Medulla oblongata (tissue), 1 donor: ENCODE measurements around the gene NR2C1.
"Not testable (repeated sequence)": the region's sequence is repeated elsewhere in the genome, so short reads cannot be mapped to it uniquely, and the experiment has no call there.

Experiments used
- DNase-seq: peaks from one replicate; pipeline ENCODE4 v3.0.0-alpha.2; 2015; ENCODE audit errors: extremely low spot score

The NR2C1 gene

DNA sequence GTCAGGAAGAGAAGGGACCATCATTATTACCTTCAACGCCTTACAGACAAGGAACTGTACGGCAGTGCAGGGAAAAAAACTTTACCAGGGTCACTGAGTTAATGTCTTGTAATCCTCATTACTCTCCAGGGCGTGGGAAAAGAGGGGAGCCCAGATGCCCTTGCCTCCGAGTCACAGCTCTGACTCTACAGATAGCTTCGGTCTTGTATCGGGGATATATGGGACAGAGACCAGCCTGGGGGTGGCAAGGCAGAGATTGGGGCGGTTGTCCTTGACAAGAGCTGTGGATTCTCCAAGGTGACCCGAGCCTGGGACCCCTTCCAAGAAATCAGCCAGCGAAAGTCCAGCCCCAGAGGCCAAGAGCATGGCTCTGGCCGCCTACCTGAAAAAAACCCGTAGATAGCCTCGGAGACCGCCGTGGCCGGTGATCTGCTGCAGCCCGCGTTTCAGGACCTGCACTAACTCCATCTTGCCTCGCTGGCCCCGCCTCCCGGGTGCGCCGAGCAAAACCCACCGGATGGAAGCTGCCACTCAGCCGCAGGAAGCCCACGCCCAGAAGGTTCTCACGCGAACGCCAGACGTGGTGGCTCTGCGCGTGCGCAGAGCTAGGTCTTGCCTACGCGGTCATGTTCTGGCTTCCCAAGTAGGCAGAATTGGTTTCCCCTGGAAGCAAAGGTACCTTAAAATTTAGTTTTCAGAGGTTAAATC, 70.1 kb downstream of the NR2C1 start, which contains the start of gene NDUFA12:
NDUFA12 (minus strand) TSS at position 485 of the 708 bp plus-strand sequence; CDS start at position 468, 17 bp downstream.
- DNase-seq = peak; percentile 96

- DNase-seq = peak; percentile 31
Measured at GRCh38 chr12:95002754-95003153, 70.7 kb downstream of the NR2C1 start.

GRCh38 chr12:94998326-94998725, 75.1 kb downstream of the NR2C1 start:
- DNase-seq = no peak

DNA sequence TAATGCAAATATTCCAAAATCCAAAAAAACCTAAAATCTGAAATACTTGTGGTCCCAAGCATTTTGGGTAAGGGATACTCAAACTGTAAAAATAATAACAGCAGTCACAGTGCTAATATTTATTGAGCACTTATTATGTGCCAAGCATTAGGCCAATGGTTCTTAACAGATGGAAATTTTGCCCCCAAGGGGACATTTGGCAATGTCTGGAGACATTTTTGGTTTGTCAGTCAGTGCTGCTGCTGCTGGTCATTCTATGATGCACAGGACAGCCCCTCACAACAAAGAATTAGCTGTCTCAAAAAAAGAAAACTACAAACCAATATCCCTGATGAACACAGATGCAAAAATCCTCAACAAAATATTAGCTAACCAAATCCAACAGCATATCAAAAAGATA, 75.7 kb downstream of the NR2C1 start:
- no peak for DNase-seq

GRCh38 chr12:94997061-94997460, 76.4 kb downstream of the NR2C1 start:
- DNase-seq = no peak

DNA sequence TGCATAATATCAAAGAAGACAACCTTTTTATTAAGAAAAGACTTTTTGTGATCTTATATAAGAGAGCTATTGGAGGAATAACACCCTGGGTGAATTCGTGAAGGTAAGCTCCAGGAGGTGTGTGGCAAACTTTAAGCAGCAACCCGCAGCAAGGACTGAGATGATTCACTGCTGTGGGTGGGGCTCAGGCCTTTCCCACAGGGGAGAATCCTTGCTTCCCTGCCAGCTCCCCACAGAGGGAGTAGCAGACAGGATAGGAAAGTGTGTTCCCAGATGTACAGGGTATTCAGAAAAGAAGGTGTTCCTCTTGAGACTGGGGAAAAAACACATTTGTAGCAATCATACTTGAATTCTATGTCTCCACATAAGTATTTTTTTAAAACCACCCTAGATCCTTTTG, 79.1 kb downstream of the NR2C1 start:
- no peak for DNase-seq

GRCh38 chr12:94993855-94994254, 79.6 kb downstream of the NR2C1 start:
- DNase-seq = not testable (repeated sequence)

DNA sequence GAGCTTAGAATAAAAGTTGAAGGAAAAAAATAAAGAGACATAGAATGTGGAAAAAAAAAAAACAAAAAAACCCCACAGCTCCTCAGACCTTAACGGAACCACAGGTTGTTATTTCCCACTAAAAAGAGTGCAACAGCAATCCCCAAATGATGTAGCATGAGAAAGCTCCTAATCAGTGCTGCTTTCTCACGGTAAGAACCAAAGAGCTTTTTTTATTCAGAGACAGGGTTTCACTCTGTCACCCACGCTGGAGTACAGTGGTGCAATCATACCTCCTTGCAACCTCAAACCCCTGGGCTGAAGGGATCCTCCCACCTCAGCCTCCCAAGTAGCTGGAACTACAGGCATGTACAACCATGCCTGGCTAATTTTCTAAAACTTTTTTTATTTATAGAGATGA, 83.2 kb downstream of the NR2C1 start:
- no peak for DNase-seq

- DNase-seq = no peak
Measured at GRCh38 chr12:94988471-94988870, 84.9 kb downstream of the NR2C1 start.

DNA sequence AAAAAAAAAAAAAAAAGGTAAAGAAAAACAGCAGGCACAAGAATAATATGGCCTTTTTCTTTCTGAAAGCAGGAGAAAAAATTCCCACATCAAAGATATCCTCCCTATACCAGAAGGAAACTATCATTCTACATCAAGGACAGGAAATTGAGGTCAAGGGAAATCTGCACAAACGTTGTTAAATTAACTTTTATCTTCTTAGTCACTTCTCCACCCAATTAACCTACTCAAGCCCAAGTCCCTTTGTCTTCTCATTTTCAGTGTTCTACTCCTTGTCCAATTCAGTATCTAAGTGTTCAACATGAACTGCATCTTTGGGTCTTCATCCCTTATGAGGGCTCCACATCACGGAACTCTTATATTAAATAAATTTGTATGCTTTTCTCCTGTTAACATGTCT, 85.6 kb downstream of the NR2C1 start:
- DNase-seq = no peak

GRCh38 chr12:94987076-94987669, 86.2 kb downstream of the NR2C1 start:
- no peak for DNase-seq

DNA sequence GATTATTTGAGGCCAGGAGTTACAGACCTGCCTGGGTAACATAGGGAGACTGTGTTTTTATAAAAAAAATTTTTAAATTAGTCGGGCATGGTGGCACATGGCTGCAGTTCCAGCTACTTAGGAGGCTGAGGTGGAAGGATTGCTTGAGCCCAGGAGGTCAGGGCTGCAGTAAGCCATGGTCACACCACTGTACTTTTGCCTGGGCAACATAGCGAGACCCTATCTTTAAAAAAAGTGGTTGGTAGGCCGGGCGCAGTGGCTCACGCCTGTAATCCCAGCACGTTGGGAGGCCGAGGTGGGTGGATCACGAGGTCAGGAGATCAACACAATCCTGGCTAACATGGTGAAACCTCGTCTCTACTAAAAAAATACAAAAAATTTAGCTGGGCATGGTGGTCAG, 88.3 kb downstream of the NR2C1 start:
- DNase-seq = not testable (repeated sequence)

GRCh38 chr12:94983321-94983720, 90.1 kb downstream of the NR2C1 start:
- DNase-seq = no peak

DNA sequence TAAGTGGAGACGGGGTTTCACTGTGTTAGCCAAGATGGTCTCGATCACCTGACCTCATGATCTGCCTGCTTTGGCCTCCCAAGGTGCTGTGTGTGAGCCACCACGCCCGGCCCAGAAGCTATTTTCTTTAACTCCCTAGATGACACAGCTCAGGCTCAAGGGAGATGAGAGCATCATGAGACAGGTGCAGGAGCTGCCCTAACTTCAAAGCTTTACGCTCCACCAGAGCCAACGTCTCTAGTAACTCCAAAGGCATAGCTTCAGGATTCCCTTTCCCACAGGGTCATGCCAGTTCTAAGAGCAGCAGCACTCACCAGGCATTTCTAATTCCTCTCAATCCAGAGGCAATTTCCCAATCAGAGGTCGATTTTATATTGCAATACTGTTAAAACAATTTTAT, 91.0 kb downstream of the NR2C1 start:
- DNase-seq = no peak

DNA sequence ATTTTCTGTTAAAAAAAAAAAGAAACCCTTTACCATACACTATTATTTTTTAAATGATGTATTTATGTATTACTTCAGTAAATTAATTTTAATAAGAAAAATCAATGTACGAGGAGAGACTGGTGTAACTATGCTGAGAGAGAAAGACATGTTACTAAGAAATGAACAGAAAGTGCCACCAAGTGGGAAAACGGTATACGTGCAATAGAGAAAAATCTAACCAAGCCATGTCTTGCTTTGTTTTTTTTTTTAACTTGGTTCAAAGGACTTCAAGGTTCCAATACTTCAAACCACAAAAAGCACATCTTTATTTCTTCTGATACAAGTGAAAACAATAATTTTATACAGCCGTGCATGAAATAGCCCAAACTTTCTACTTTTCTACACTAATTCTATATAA, 92.8 kb downstream of the NR2C1 start:
- peak; percentile 34 for DNase-seq

DNA sequence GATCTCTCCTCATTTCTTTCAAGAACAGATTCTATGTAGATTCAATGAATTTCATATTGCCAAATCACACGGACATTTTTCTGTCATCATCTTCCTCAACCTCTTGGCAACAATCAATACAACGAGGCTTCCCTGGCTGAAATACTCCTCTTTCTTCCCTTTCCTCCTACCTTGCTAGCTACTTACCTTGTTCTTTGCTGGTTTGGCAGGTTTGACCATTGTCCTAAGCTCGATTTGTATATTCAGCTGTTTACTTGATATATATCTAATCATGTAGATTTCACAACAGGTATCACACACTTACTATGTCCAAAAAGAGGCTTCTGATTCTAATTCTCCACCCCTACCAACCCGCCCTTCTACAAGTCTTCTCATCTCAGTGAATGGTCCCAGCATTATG, 93.5 kb downstream of the NR2C1 start:
- DNase-seq = no peak

DNA sequence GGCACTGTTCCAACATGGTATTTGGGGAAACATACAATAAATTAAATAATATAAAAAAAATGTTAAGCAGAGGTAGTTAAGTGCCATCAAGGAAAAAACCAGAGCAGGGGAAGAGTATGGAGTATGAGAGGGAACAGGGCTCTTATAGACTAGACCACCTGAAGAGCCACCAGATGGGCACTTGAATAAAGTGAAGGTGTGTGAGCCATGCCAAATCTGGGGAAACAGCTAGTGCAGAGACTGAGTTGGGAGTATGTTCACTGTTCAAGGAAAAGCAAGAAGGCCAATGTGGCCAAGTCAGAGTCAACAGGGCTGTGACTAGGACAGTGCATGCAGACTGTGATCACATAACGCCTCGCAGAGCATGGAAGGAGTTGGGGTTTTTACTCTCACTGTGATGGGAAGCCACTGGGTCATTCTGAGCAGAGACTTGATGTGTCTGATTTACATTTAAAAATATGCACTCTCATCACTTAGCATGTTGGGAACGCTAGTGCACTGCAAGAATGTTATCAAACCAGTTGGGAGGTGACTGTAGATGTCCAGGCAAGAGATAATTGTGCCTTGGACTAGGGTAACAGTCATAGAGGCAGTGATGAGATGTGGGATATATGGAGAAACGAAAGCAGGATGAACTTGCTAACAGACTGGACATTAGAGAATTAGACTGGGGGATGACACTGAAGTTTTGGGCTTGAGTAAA, 95.5 kb downstream of the NR2C1 start:
- no peak for DNase-seq

DNA sequence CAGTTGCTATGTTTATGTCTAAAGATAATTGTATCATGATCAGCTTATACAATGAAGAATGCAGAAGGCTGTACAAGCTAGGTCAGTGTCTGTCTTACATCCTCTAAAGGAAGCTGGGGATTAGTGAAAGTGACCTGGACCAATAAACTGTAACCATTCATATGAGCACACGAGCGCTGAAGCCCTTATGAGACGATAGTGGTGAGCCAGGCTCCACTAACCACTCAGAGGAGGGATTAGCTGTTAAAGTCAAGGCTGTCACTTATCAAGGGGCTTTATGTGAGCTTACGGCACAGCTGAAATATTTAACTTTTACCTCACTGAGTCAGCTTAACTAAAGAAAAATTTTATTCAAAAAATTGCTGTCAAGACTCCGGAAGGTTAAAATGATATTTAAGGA, 100.2 kb downstream of the NR2C1 start:
- DNase-seq = no peak

DNA sequence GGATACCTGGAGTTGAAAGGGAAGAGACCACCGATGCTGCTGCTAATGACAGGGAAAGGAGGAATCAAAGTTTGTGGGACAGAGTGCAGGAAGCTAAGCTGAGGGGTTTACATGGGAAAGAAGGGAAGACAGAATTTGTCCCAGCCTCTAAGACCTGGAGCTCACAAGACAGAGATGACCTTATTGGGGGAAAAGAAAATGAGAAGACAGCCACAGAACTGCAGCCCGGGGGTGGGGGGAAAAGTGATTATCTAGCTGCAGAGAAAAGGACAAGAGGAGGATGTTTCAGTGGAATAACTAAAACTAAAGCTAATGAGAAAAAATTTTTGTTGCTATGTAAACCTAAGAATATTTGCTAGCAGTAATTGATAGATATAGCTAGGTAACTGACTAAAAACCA, 100.6 kb downstream of the NR2C1 start:
- DNase-seq = no peak

GRCh38 chr12:94971923-94972322, 101.5 kb downstream of the NR2C1 start:
- no peak for DNase-seq

DNA sequence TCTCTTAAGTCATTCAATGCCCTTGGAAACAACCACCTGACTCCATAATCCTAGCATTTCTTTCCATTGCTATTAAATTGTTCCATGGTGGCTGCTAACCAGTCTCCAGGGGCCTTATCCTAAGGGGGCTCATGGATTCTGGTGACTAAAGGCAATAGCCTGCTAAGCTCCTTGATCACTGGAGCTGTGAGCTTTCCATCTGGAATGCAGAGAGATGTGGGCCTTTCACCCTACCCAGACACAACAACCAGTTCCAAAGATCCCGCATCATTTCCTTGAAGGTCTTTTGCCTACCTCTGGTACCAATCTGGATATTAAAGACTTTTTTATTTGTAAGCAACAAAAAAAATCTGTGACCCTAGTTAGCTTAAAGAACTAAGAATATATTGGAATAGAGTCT, 102.9 kb downstream of the NR2C1 start:
- DNase-seq = no peak
